ENCODE measurements around the gene MAGEA9.
"Not testable (repeated sequence)": the region's sequence is repeated elsewhere in the genome, so short reads cannot be mapped to it uniquely, and the experiment has no call there.

DNA sequence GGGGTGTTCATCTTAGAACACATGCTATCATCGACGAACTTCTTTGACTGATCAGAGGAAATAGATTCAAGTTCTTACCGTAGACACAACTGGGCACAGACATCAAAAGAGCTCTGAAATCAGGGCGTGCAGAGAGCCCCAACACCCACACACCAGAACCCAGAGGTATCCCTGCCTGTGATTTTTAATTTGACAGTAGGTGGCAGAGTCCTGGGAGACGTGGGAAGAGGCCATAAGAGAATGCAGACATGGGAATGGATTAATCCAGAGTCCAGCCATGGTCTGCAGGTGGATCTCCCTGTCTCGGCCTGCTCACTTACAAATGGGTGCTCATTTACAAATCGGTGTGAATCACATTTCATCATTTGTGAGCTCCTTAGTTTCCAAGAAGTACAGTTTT is 3.7 kb upstream of the MAGEA9 start:
- TF ChIP-seq, protein P1, sequence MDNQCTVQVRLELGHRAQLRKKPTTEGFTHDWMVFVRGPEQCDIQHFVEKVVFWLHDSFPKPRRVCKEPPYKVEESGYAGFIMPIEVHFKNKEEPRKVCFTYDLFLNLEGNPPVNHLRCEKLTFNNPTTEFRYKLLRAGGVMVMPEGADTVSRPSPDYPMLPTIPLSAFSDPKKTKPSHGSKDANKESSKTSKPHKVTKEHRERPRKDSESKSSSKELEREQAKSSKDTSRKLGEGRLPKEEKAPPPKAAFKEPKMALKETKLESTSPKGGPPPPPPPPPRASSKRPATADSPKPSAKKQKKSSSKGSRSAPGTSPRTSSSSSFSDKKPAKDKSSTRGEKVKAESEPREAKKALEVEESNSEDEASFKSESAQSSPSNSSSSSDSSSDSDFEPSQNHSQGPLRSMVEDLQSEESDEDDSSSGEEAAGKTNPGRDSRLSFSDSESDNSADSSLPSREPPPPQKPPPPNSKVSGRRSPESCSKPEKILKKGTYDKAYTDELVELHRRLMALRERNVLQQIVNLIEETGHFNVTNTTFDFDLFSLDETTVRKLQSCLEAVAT (IDR thresholded peaks at IDR 0.05): not testable (repeated sequence)
- TF ChIP-seq, protein P2, sequence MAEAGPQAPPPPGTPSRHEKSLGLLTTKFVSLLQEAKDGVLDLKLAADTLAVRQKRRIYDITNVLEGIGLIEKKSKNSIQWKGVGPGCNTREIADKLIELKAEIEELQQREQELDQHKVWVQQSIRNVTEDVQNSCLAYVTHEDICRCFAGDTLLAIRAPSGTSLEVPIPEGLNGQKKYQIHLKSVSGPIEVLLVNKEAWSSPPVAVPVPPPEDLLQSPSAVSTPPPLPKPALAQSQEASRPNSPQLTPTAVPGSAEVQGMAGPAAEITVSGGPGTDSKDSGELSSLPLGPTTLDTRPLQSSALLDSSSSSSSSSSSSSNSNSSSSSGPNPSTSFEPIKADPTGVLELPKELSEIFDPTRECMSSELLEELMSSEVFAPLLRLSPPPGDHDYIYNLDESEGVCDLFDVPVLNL (CRISPR knock-in tag; IDR thresholded peaks at IDR 0.05; ENCODE audit: low read depth): not testable (repeated sequence)
- TF ChIP-seq SMARCA4 (IDR thresholded peaks at IDR 0.05); YBX1 (IDR thresholded peaks at IDR 0.05); TCF7 (IDR thresholded peaks at IDR 0.05; ENCODE audit: borderline replicate concordance); CC2D1A (IDR thresholded peaks at IDR 0.05); HMG20A (CRISPR knock-in tag; conservative IDR thresholded peaks at IDR 0.05); ZNF780A (CRISPR knock-in tag; IDR thresholded peaks at IDR 0.05); FOXP1 (CRISPR knock-in tag; IDR thresholded peaks at IDR 0.05); SMAD1 (IDR thresholded peaks at IDR 0.05; ENCODE audit: low read depth, low read length, partially characterized antibody); POLR2A (conservative IDR thresholded peaks at IDR 0.05): not testable (repeated sequence)

All from K562 (cell line).